ENCODE results near the gene C1orf159.

C1orf159 gene

GRCh38 chr1:1073743-1074587 is 41.9 kb downstream of the C1orf159 start, which contains the start of gene RNF223:
Gene RNF223, minus strand, starts transcription at chr1:1074306. Its CDS starts 1,740 bp downstream, at chr1:1072566.
- CTCF ChIA-PET = interaction anchor here (0.6 kb wide), 1 partner anchor 98 kb away, joined by 4 read pairs; no protein-coding TSS in a partner anchor
- Histone ChIP-seq H3K36me3 (ENCODE audit: control insufficient read depth in 2 of 2, insufficient read depth in 1 of 2, low read length in 2 of 2) (no peaks in the 10 kb centered on the region), H3K4me3 (ENCODE audit: low read depth, low read length) (no peak within 1 kb of the TSS), H3K27ac (ENCODE audit: extremely low read depth, low read depth, low read length) (no peak within 1 kb of the TSS), H3K9me3 (ENCODE audit: control insufficient read depth, insufficient read depth, low read depth, low read length) (no peaks in the 10 kb centered on the region), H3K4me1 (ENCODE audit: control insufficient read depth, insufficient read depth, low read length) (no peaks in the 10 kb centered on the region)
- TF ChIP-seq KLF1 (tag by site-specific recombination; IDR thresholded peaks at IDR 0.05) (peak; percentile 61), HIC1 (tag by site-specific recombination; IDR thresholded peaks at IDR 0.05) (peak; percentile 9; the same call in 1 of the 2 replicates), ZBTB11 (tag by site-specific recombination; conservative IDR thresholded peaks at IDR 0.05; ENCODE audit: low read depth) (no peak)
- POLR2A ChIA-PET = interaction anchor here (1.0 kb wide), 1 partner anchor 61 kb away, joined by 3 read pairs; the partner anchor contains the start of gene ISG15

- H3K4me1 ChIP-seq (ENCODE audit: control insufficient read depth, insufficient read depth, low read length) = no peaks in the 10 kb centered on the region
- no peak overlapping the region for H3K27ac ChIP-seq (ENCODE audit: extremely low read depth, low read depth, low read length)
- no peaks in the 10 kb centered on the region for H3K9me3 ChIP-seq (ENCODE audit: control insufficient read depth, insufficient read depth, low read depth, low read length)
- CTCF ChIA-PET = interaction anchor here (1.9 kb wide), 1 partner anchor 14 kb away, joined by 7 read pairs; no protein-coding TSS in a partner anchor
- TF ChIP-seq ZXDB (tag by site-specific recombination; IDR thresholded peaks at IDR 0.05) (no peak), ZSCAN30 (tag by site-specific recombination; IDR thresholded peaks at IDR 0.05) (no peak), ZFHX2 (tag by site-specific recombination; conservative IDR thresholded peaks at IDR 0.05) (peak; percentile 64; the same call in 1 of the 2 replicates), EGR2 (tag by site-specific recombination; IDR thresholded peaks at IDR 0.05; ENCODE audit: low read depth) (peak; percentile 43; the same call in 1 of the 2 replicates), ZNF311 (tag by site-specific recombination; IDR thresholded peaks at IDR 0.05; ENCODE audit: borderline replicate concordance) (no peak), ZNF423 (tag by site-specific recombination; IDR thresholded peaks at IDR 0.05) (no peak), HIC1 (tag by site-specific recombination; IDR thresholded peaks at IDR 0.05) (0 out of 2 replicates have a peak, but pooled peaks have one; percentile 35), ZBTB17 (tag by site-specific recombination; IDR thresholded peaks at IDR 0.05) (no peak), ZNF677 (tag by site-specific recombination; IDR thresholded peaks at IDR 0.05) (no peak), KLF16 (tag by site-specific recombination; IDR thresholded peaks at IDR 0.05) (no peak), SP2 (tag by site-specific recombination; IDR thresholded peaks at IDR 0.05) (peak; percentile 64), ZNF426 (tag by site-specific recombination; IDR thresholded peaks at IDR 0.05) (no peak)
- H3K36me3 ChIP-seq (ENCODE audit: control insufficient read depth in 2 of 2, insufficient read depth in 1 of 2, low read length in 2 of 2) = no peaks in the 10 kb centered on the region
- H3K4me3 ChIP-seq (ENCODE audit: low read depth, low read length) = no peak overlapping the region
- POLR2A ChIA-PET = interaction anchor here (0.6 kb wide), 1 partner anchor 84 kb away, joined by 3 read pairs; no protein-coding TSS in a partner anchor
These were observed 42.8 kb downstream of the C1orf159 start for GRCh38 chr1:1072849-1073742.
